Natural killer cell (primary cell): Measurements from ENCODE around the gene PALM. TPM values are rescaled to one million over a fixed set of nuclear protein-coding genes. Genes with fewer than 3 reads are reported as not detected.

Experiments
- ATAC-seq, 3 donors: fragments of 150-1000 bp in 2 of 3; fragments of 200-7000 bp in 1 of 3; cut with Tn5 transposase; 1 replicate in 1 of 3; 2 replicates in 2 of 3; pipeline ENCODE4 v1.10.0; 2021; ENCODE audit warnings: mild to moderate bottlenecking in 2 of 3, moderate library complexity in 2 of 3
- DNase-seq, 2 donors: peaks; one replicate each; pipeline versions ENCODE4 v3.0.0 to v3.0.0-alpha.2; 2013 to 2021; ENCODE audit warnings: mixed read lengths in 1 of 2
- H3K27ac ChIP-seq: one replicate; pipeline ENCODE4 v1.5.1; 2013; ENCODE audit warnings: mild to moderate bottlenecking, low read length
- H3K27me3 ChIP-seq: one replicate; pipeline ENCODE4 v1.6.1; 2013; ENCODE audit warnings: low read length; ENCODE audit not compliant: control insufficient read depth, insufficient read depth
- H3K36me3 ChIP-seq: one replicate; pipeline ENCODE4 v1.6.1; 2013; ENCODE audit warnings: low read length; ENCODE audit not compliant: control insufficient read depth, insufficient read depth
- H3K4me1 ChIP-seq: one replicate; pipeline ENCODE4 v1.6.1; 2013; ENCODE audit warnings: low read length; ENCODE audit not compliant: control insufficient read depth, insufficient read depth
- H3K4me3 ChIP-seq: one replicate; pipeline ENCODE4 v1.5.1; 2013; ENCODE audit warnings: low read length
- H3K9me3 ChIP-seq: one replicate; pipeline ENCODE4 v1.6.1; 2013; ENCODE audit warnings: low read length; ENCODE audit not compliant: control insufficient read depth, insufficient read depth
- H3K27ac Mint-ChIP-seq, 2 donors: one replicate each; pipeline ENCODE4 v1.8.0; 2022; ENCODE audit warnings: mild to moderate bottlenecking in 2 of 2, mixed read lengths in 2 of 2, moderate library complexity in 1 of 2
- H3K27me3 Mint-ChIP-seq, 2 donors: one replicate each; pipeline ENCODE4 v1.8.0; 2022; ENCODE audit warnings: low read depth in 2 of 2, mixed read lengths in 2 of 2
- H3K36me3 Mint-ChIP-seq: one replicate; pipeline ENCODE4 v1.8.0; 2022; ENCODE audit warnings: mixed read lengths
- H3K4me1 Mint-ChIP-seq, 2 donors: one replicate each; pipeline ENCODE4 v1.8.0; 2022; ENCODE audit warnings: mixed read lengths in 2 of 2
- H3K4me3 Mint-ChIP-seq: one replicate; pipeline ENCODE4 v1.8.0; 2022; ENCODE audit warnings: mild to moderate bottlenecking, moderate library complexity, mixed read lengths
- H3K9me3 Mint-ChIP-seq, 2 donors: one replicate each; pipeline ENCODE4 v1.8.0; 2022; ENCODE audit warnings: mixed read lengths in 2 of 2
- WGBS: methylation state at CpG from one replicate; pipeline ENCODE4 v1.1.7; 2013; ENCODE audit warnings: missing lambda C conversion rate; ENCODE audit not compliant: insufficient coverage; 5-methylcytosine and 5-hydroxymethylcytosine counted together
- intact Hi-C: fragments of 100-400 bp; cut with micrococcal nuclease; formaldehyde crosslinking; loops from one replicate; pipeline ENCODE4 v1.14.2; 2022
- total RNA-seq, 4 donors: library from RNA; stranded (reverse); fragments of 120-200 nt in 1 of 4; gene quantifications; one replicate each; pipeline versions ENCODE4 v1.2.3 to v1.2.4, GENCODE V29; 2013 to 2022
- TF ChIP-seq, protein P1 (sequence below): fragments of 200-600 bp; IDR thresholded peaks from one replicate; pipeline ENCODE4 v1.8.0; 2022; ENCODE audit warnings: antibody characterized with exemption

The PALM gene
- total RNA-seq, 3 donors from 2014 or later (not counting 1 experiment from before 2014, with no cell fraction given) = 0.59 to 1.0 TPM; not detected in 1

DNA sequence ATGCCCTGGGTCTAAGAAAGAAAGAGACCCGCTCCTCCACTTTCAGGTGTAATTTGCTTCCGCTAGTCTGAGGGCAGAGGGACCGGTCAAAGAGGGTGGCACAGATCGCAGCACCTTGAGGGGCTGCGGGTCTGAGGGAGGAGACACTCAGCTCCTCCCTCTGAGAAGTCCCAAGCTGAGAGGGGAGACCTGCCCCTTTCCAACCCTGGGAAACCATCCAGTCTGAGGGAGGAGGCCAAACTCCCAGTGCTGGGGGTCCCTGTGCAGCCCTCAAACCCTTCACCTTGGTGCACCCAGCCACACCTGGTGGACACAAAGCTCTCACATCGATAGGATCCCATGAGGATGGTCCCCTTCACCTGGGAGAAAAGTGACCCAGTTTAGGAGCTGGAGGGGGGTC, 55.1 kb downstream of the PALM start:
- Histone ChIP-seq H3K4me1 (no peaks in the 10 kb centered on the region), H3K9me3 (no peaks in the 10 kb centered on the region), H3K27ac (no peak overlapping the region), H3K36me3 (no peaks in the 10 kb centered on the region), H3K27me3 (no peaks in the 10 kb centered on the region), H3K4me3 (no peak overlapping the region)
- intact Hi-C loops = no loop called here
- no peak overlapping the region for H3K27ac Mint-ChIP-seq
- DNase-seq (no peak), ATAC-seq (no peak)
- WGBS = 98% methylated on average over 5 of the region's 6 CpGs
- H3K4me1 Mint-ChIP-seq = no peaks in the 10 kb centered on the region
- H3K27me3 Mint-ChIP-seq = no peaks in the 10 kb centered on the region
- TF ChIP-seq, protein P1, sequence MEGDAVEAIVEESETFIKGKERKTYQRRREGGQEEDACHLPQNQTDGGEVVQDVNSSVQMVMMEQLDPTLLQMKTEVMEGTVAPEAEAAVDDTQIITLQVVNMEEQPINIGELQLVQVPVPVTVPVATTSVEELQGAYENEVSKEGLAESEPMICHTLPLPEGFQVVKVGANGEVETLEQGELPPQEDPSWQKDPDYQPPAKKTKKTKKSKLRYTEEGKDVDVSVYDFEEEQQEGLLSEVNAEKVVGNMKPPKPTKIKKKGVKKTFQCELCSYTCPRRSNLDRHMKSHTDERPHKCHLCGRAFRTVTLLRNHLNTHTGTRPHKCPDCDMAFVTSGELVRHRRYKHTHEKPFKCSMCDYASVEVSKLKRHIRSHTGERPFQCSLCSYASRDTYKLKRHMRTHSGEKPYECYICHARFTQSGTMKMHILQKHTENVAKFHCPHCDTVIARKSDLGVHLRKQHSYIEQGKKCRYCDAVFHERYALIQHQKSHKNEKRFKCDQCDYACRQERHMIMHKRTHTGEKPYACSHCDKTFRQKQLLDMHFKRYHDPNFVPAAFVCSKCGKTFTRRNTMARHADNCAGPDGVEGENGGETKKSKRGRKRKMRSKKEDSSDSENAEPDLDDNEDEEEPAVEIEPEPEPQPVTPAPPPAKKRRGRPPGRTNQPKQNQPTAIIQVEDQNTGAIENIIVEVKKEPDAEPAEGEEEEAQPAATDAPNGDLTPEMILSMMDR = no peak
- no peak overlapping the region for H3K4me3 Mint-ChIP-seq
- H3K9me3 Mint-ChIP-seq = peaks cover 0 to 3% of the 10 kb centered on the region in 2 donors
- H3K36me3 Mint-ChIP-seq = no peaks in the 10 kb centered on the region

DNA sequence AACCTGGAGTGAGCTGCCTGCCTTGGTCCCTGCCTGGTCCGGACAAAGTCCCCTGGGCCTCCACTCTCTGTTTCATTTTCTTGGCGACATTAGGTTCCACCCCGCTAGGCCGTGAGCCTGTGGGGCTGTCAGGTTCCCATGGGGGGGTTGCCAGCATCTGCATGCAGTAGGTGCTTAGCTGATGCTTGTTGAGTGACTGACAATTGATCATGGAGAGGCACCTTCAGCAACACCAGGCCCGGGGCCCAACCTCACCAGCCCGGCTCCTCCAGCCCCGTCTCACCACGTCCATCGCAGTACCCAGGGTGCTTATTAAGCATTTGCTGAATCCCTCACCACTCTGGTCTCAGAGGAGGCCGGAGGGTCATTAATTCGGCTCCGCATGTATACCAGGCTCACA, 55.6 kb downstream of the PALM start:
- Mint-ChIP-seq H3K36me3 (no peaks in the 10 kb centered on the region), H3K4me1 (no peaks in the 10 kb centered on the region), H3K9me3 (peaks cover 0 to 3% of the 10 kb centered on the region in 2 donors), H3K27ac (no peak overlapping the region), H3K27me3 (no peaks in the 10 kb centered on the region), H3K4me3 (no peak overlapping the region)
- intact Hi-C loops = no loop called here
- no peaks in the 10 kb centered on the region for H3K4me1 ChIP-seq
- TF ChIP-seq, protein P1 = no peak
- ATAC-seq = no peak
- H3K9me3 ChIP-seq = no peaks in the 10 kb centered on the region
- H3K27ac ChIP-seq = no peak overlapping the region
- H3K36me3 ChIP-seq = no peaks in the 10 kb centered on the region
- DNase-seq = no peak
- H3K4me3 ChIP-seq = no peak overlapping the region
- no peaks in the 10 kb centered on the region for H3K27me3 ChIP-seq
- WGBS = 88% methylated on average over 12 of the region's 12 CpGs

DNA sequence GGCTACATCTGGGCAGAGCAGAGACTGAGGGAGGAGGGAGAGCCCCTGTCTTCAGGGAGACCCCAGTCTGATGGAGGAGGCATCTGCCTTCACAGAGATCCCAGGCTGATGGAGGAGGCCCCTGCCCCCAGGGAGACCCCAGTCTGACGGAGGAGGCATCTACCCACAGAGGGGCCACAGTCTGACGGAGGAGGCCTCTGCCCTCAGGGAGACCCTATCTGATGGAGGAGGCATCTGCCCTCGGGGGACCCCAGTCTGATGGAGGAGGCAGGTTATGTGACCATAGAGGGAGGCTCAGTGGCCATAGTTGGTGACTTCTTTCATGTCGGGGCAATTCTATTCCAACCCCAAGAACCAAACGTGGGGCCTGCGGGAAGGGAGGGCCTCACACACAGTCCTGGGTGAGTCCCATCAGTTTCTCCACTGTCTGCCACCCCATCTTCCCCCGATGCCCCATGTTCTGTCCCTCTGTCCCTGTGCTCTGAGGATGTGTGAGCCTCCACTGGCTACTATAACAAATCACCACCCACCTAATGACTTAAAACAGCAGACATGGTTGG, 56.5 kb downstream of the PALM start:
- no peaks in the 10 kb centered on the region for H3K27me3 Mint-ChIP-seq

More for the DNA sequence above, 56.5 kb downstream of the PALM start:
- no peak overlapping the region for H3K4me3 ChIP-seq
- intact Hi-C loops = no loop called here
- peaks cover 2% of the 10 kb centered on the region for H3K4me1 ChIP-seq
- no peak for ATAC-seq
- DNase-seq = no peak
- no peaks in the 10 kb centered on the region for H3K4me1 Mint-ChIP-seq
- H3K36me3 Mint-ChIP-seq = no peaks in the 10 kb centered on the region
- TF ChIP-seq, protein P1 = no peak
- no peaks in the 10 kb centered on the region for H3K27me3 ChIP-seq
- H3K4me3 Mint-ChIP-seq = no peak overlapping the region
- H3K36me3 ChIP-seq = no peaks in the 10 kb centered on the region
- H3K9me3 ChIP-seq = no peaks in the 10 kb centered on the region
- no peak overlapping the region for H3K27ac ChIP-seq
- H3K27ac Mint-ChIP-seq = no peak overlapping the region
- no peaks in the 10 kb centered on the region for H3K9me3 Mint-ChIP-seq
- WGBS = 85% methylated on average over 7 of the region's 7 CpGs
